Measurements from ENCODE around the gene WDR83.

DNA sequence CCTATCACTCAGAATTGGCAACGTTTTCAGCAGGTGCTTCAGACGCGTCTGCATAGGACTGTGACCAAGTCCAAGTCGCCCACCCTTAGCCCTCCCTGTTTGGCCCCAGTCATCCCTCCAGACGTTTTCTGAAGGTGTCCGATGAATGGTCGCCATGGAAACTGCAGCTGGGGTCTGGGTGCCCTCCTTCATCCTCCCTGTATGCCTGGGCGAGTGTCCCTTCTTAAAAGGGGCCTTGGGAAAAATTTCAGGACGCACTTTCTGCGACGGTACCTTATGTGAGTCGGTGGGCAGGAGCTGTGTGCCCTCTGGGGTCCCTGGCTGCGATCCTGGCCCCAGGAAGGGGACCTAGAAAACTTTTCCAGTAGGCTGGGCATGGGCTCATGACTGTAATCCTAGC, 25.2 kb upstream of the WDR83 start:
- no peak for TF ChIP-seq EZH2phosphoT487 (IDR thresholded peaks at IDR 0.05; ENCODE audit: insufficient read depth, low read depth)
- TF ChIP-seq EZH2 (IDR thresholded peaks at IDR 0.05; ENCODE audit: insufficient read depth, poor library complexity, severe bottlenecking), result no peak
